ENCODE measurements around the gene SLC16A5.

The SLC16A5 gene

DNA sequence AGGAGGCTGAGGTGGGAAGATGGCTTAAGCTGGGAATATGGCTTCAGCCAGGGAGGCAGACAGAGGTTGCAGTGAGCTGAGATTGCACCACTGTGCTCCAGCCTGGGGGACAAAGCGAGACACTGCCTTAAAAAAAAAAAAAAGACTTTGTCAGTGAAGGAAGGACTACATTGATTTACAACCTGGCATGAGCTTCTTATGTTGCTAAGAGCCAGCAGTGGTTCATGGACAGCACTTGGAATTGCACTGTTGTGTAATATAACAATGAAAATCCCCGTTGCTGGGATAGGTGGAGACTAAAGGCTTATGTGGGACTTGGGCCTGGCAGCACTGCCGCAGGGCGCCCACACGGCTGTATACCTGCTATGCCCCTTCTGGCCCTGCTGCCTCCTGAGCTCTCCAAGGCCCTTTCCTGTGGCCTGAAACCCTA, 14.1 kb upstream of the SLC16A5 start:
- TF ChIP-seq, protein P1, sequence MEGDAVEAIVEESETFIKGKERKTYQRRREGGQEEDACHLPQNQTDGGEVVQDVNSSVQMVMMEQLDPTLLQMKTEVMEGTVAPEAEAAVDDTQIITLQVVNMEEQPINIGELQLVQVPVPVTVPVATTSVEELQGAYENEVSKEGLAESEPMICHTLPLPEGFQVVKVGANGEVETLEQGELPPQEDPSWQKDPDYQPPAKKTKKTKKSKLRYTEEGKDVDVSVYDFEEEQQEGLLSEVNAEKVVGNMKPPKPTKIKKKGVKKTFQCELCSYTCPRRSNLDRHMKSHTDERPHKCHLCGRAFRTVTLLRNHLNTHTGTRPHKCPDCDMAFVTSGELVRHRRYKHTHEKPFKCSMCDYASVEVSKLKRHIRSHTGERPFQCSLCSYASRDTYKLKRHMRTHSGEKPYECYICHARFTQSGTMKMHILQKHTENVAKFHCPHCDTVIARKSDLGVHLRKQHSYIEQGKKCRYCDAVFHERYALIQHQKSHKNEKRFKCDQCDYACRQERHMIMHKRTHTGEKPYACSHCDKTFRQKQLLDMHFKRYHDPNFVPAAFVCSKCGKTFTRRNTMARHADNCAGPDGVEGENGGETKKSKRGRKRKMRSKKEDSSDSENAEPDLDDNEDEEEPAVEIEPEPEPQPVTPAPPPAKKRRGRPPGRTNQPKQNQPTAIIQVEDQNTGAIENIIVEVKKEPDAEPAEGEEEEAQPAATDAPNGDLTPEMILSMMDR (IDR thresholded peaks at IDR 0.05; ENCODE audit: low read depth, low read length), result no peak
- DNase-seq (ENCODE audit: low read depth in 2 of 2), result no peak
- no peak overlapping the region for H3K4me3 ChIP-seq (replicated peaks in 1 of 2; ENCODE audit: low read depth in 2 of 2, low read length in 2 of 2)

- H3K4me3 ChIP-seq (replicated peaks in 1 of 2; ENCODE audit: low read depth in 2 of 2, low read length in 2 of 2), result no peak overlapping the region
- DNase-seq (ENCODE audit: low read depth in 2 of 2), result no peak
- TF ChIP-seq, protein P1 (IDR thresholded peaks at IDR 0.05; ENCODE audit: low read depth, low read length), result no peak
These were observed 13.2 kb upstream of the SLC16A5 start for GRCh38 chr17:75074532-75074931.

DNA sequence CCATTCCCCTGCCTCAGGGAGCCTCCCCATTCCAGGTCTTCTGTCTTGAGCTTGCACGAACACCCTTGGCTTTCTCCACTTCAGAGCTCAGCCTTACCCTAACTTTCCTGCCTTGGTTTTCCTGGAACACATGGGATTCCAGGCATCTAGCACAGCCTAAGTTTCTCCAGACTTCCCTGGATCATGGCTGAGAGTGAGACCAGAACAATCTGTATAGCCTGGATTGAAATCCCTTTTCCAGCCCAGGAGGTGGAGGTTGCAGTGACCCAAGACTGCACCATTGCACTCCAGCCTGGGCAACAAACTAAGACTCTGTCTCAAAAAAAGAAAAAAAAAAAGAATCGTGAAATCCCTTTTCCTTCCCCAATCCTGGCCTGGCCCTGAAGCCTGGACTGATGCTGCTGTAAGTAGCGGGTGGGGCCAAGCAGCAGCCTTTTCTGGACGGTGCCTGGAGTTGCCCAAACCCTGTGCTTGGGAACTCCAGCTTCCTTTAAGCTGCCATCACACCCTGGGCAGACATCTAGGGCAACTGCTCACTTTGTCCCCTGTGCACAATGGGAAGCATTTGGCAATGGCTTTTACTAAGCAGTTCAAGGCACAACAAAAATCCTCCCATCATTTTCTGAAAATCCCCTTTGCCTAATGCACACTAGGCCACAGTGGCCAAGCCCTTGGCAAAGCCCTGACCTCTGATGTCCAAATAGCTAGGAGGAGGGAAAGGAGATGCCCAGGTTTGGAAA, 12.0 kb upstream of the SLC16A5 start:
- no peak for DNase-seq (ENCODE audit: low read depth in 2 of 2)
- no peak overlapping the region for H3K4me3 ChIP-seq (replicated peaks in 1 of 2; ENCODE audit: low read depth in 2 of 2, low read length in 2 of 2)
- TF ChIP-seq, protein P1 (IDR thresholded peaks at IDR 0.05; ENCODE audit: low read depth, low read length), result no peak

GRCh38 chr17:75077072-75077495, 10.7 kb upstream of the SLC16A5 start:
- no peak for DNase-seq (ENCODE audit: low read depth in 2 of 2)
- no peak overlapping the region for H3K4me3 ChIP-seq (replicated peaks in 1 of 2; ENCODE audit: low read depth in 2 of 2, low read length in 2 of 2)
- TF ChIP-seq, protein P1 (IDR thresholded peaks at IDR 0.05; ENCODE audit: low read depth, low read length), result no peak

DNA sequence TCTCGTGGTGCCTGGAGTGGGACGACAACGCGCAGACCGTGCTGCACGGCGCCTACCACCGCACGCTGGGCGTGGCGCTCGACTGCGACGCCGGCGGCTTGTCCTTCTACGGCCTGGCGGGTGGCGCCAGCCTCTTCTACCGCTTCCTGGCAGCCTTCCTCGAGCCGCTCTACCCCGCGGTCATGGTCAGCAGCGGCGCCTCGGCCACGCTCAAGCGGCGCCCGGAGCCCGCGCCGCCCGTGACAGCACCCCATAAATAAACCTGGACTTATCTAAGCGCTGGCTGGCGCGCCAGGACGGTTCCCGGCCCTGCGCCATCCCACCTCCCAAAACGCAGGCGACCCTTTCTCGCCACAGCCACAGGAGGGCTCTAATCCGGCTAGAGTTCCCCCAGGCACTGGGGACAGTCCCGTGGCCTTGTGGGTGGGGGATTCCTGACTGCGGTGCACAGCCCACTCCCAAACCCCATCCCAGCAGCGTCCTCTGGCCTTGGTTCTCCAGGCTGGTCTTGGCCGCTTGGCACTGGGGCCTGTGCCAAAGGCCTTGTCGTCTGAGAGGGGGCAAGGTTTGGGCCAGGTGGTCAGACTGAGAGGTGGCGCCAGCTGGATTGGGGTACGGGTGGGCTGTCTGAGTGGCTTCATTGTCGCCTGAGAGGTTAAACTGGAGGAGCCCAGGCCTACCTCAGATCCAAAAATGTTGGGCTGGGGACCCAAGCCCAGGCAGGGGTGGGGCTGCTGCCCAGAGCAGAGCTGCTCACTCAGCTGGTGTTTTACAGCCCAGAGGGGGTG, 10.1 kb upstream of the SLC16A5 start:
- no peak overlapping the region for H3K4me3 ChIP-seq (replicated peaks in 1 of 2; ENCODE audit: low read depth in 2 of 2, low read length in 2 of 2)
- TF ChIP-seq, protein P1 (IDR thresholded peaks at IDR 0.05; ENCODE audit: low read depth, low read length), result no peak
- peak in 1 of 2 donors; percentile 35 for DNase-seq (ENCODE audit: low read depth in 2 of 2)

DNA sequence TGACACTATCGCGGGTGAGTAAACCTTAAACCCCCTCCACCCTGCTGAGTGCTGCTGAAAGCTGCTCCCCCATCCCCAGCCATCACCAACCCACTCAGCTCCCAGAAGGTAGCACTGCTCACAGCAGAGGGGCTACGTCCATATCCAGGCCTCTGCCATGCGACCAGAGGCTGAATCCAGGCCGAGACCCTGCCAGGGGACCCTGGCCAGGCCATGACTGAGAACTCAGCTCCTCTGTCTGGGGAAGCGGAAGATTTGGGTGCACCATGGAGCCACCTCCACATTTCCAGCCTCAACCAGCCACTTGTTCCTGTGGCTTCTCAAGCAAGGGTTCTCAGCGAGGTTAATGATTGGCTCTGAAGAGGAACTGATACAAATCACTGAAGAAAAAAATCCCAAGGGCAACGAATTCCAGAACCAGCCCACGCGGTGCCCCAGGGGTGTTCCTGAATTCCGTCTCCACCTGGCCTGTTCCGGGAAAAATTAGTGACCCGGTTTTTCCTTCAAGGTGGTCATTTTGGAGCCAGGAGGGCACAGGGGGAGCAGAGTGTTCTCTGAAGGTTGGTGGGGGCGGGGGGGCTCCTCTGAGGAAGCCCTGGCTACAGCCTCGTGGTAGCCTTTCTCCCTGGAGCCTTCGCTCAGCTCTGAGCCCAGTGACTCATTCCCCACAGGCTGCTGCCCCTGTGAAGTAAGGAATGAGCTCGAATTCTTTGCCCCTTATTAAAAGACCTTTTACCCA, 9.3 kb upstream of the SLC16A5 start:
- H3K4me3 ChIP-seq (replicated peaks in 1 of 2; ENCODE audit: low read depth in 2 of 2, low read length in 2 of 2), result no peak overlapping the region
- TF ChIP-seq, protein P1 (IDR thresholded peaks at IDR 0.05; ENCODE audit: low read depth, low read length), result no peak
- DNase-seq (ENCODE audit: low read depth in 2 of 2), result peak; percentile 59 to 72
